Endothelial cell of umbilical vein (primary cell): Measurements from ENCODE around the gene CCND1. TPM values are rescaled to one million over a fixed set of nuclear protein-coding genes. Genes with fewer than 3 reads are reported as not detected.
A peak's percentile ranks its signal among the peaks of the same experiment; 100 is the strongest.

Experiments used
- BruUV-seq: library from RNA; stranded (reverse); fragments of 400-500 nt; replicated peaks from 2 replicates; lab custom pipeline; 2021; lab: Mats Ljungman, UMichigan
- CTCF ChIA-PET: fragments of 300-600, 350-600 bp; sonication (Branson Sonifier 250); formaldehyde crosslinking; loops from one replicate; lab custom pipeline; 2021; ENCODE audit warnings: antibody characterized with exemption, inconsistent platforms; lab: Charles Lee
- POLR2A ChIA-PET: fragments of 300-600, 350-600 bp; sonication (Branson Sonifier 250); formaldehyde crosslinking; loops from one replicate; lab custom pipeline; 2021; ENCODE audit warnings: antibody characterized with exemption, inconsistent platforms; lab: Charles Lee
- DNase-seq: peaks from one replicate; pipeline ENCODE4 v3.0.0-alpha.2; 2011; ENCODE audit warnings: low read depth, low spot score
- FAIRE-seq: peaks from 2 replicates; lab custom pipeline; 2011; peaks lifted over from hg19 to GRCh38; lab: Jason Lieb, UNC
- H2AFZ ChIP-seq: 2 replicates; pipeline ENCODE4 v1.6.0; 2012; ENCODE audit warnings: low read depth, low read length, control low read depth, inconsistent platforms
- H3K27ac ChIP-seq: 2 replicates; pipeline ENCODE4 v1.5.1; 2011; ENCODE audit warnings: low read depth, mild to moderate bottlenecking, control low read depth, low read length, moderate library complexity; ENCODE audit not compliant: insufficient read depth
- H3K27me3 ChIP-seq, 2 experiments: 2 replicates each; pipeline versions ENCODE4 v1.6.0 to v1.6.1; 2011; ENCODE audit warnings: low read length in 2 of 2, mixed read lengths in 1 of 2; ENCODE audit not compliant: control insufficient read depth in 2 of 2, insufficient read depth in 2 of 2
- H3K36me3 ChIP-seq, 2 experiments: 2 replicates in 1 of 2; 3 replicates in 1 of 2; pipeline ENCODE4 v1.5.1; 2011; ENCODE audit warnings: low read length in 2 of 2, mild to moderate bottlenecking in 1 of 2, moderate library complexity in 1 of 2; ENCODE audit not compliant: control insufficient read depth in 2 of 2, insufficient read depth in 2 of 2; ENCODE audit errors: extremely low read depth in 1 of 2
- H3K4me1 ChIP-seq: 3 replicates; pipeline ENCODE4 v1.5.1; 2011; ENCODE audit warnings: mild to moderate bottlenecking, low read length; ENCODE audit not compliant: control insufficient read depth, insufficient read depth; ENCODE audit errors: extremely low read depth
- H3K4me2 ChIP-seq: 2 replicates; pipeline ENCODE4 v1.6.1; 2011; ENCODE audit warnings: low read length, control low read depth, mixed read lengths; ENCODE audit not compliant: insufficient read depth
- H3K4me3 ChIP-seq, 3 experiments: fragments of 200-600 bp in 1 of 3; sonication (generic), shearing (Covaris generic) in 1 of 3; replicated peaks in 1 of 3; 2 replicates each; pipeline ENCODE4 v1.5.1; 2011 to 2016; ENCODE audit warnings: control low read depth in 3 of 3, low read length in 3 of 3, mild to moderate bottlenecking in 2 of 3, inconsistent platforms in 1 of 3, low read depth in 1 of 3, moderate library complexity in 1 of 3; ENCODE audit not compliant: insufficient read depth in 1 of 3
- H3K79me2 ChIP-seq: 2 replicates; pipeline ENCODE4 v1.6.0; 2012; ENCODE audit warnings: low read length, inconsistent platforms; ENCODE audit not compliant: control insufficient read depth, insufficient read depth
- H3K9ac ChIP-seq: replicated peaks from 2 replicates; pipeline ENCODE3; 2011; ENCODE audit warnings: low read length, control low read depth; ENCODE audit not compliant: insufficient read depth; ENCODE audit errors: extremely low read depth
- H3K9me1 ChIP-seq: replicated peaks from 3 replicates; pipeline ENCODE4 v1.6.0; 2011; ENCODE audit warnings: mild to moderate bottlenecking, low read length; ENCODE audit not compliant: control insufficient read depth, insufficient read depth; ENCODE audit errors: extremely low read depth
- H3K9me3 ChIP-seq: replicated peaks from 2 replicates; pipeline ENCODE4 v1.5.1; 2012; ENCODE audit warnings: low read length, inconsistent platforms; ENCODE audit not compliant: control insufficient read depth, insufficient read depth
- H4K20me1 ChIP-seq: replicated peaks from 2 replicates; pipeline ENCODE3; 2011; ENCODE audit warnings: mild to moderate bottlenecking, low read length; ENCODE audit not compliant: control insufficient read depth, insufficient read depth; ENCODE audit errors: extremely low read depth
- EZH2 ChIP-seq: IDR thresholded peaks from 2 replicates; pipeline ENCODE4 v1.6.1; 2012; ENCODE audit warnings: borderline replicate concordance, low read depth, mild to moderate bottlenecking, moderate library complexity, low read length, inconsistent platforms; ENCODE audit not compliant: severe bottlenecking
- FOS ChIP-seq: IDR thresholded peaks from 2 replicates; pipeline ENCODE4 v1.6.1; 2011; ENCODE audit warnings: mild to moderate bottlenecking, low read length, moderate library complexity, borderline replicate concordance; ENCODE audit not compliant: insufficient read depth
- GATA2 ChIP-seq: IDR thresholded peaks from 2 replicates; pipeline ENCODE4 v1.7.0; 2011; ENCODE audit warnings: low read depth, mild to moderate bottlenecking, moderate library complexity, mixed read lengths, low read length; ENCODE audit not compliant: insufficient read length, insufficient read depth
- JUN ChIP-seq: IDR thresholded peaks from 2 replicates; pipeline ENCODE4 v1.6.1; 2011; ENCODE audit warnings: borderline replicate concordance, low read depth; ENCODE audit not compliant: insufficient read length, insufficient read depth
- MYC ChIP-seq: IDR thresholded peaks from one replicate; pipeline ENCODE4 v1.6.1; 2011; ENCODE audit warnings: mild to moderate bottlenecking, low read depth, low read length
- POLR2A ChIP-seq: IDR thresholded peaks from 2 replicates; pipeline ENCODE4 v1.6.1; 2012; ENCODE audit warnings: low read depth, mild to moderate bottlenecking, control low read depth, low read length
- POLR2AphosphoS5 ChIP-seq: IDR thresholded peaks from 2 replicates; pipeline ENCODE4 v1.6.1; 2012; ENCODE audit warnings: low read depth, mild to moderate bottlenecking, control low read depth, low read length, moderate library complexity; ENCODE audit not compliant: insufficient read depth
- dilution Hi-C: fragments of 300-500 bp; cut with MboI; formaldehyde crosslinking; loops from one replicate; pipeline ENCODE4 v1.15.0; 2019; ENCODE audit warnings: low sequenced_read_pairs; ENCODE audit not compliant: extremely low pct_ligation_motif_present
- intact Hi-C: fragments of 100-400 bp; cut with micrococcal nuclease; formaldehyde crosslinking; loops from one replicate; pipeline ENCODE4 v1.10.0; 2022
- polyA plus RNA-seq, 4 experiments: library from polyadenylated mRNA; depleted of rRNA in 3 of 4; stranded (reverse) in 3 of 4; unstranded in 1 of 4; fragments of >200 nt; gene quantifications; 2 replicates each; pipeline versions ENCODE4 v1.2.1 to v1.2.3, GENCODE V29; 2011 to 2012; ENCODE audit warnings: missing spikeins in 1 of 4
- total RNA-seq: library from RNA; stranded (reverse); gene quantifications from 2 replicates; pipeline ENCODE4 v1.2.3, GENCODE V29; 2021
- TF ChIP-seq, protein P1 (sequence below): IDR thresholded peaks from 2 replicates; pipeline ENCODE4 v1.6.1; 2011; ENCODE audit not compliant: insufficient read depth, insufficient read length
- TF ChIP-seq, protein P2 (sequence below), 2 donors: IDR thresholded peaks; 1 replicate in 1 of 2; 2 replicates in 1 of 2; pipeline ENCODE4 v1.5.1; 2011; ENCODE audit warnings: low read length in 2 of 2, mild to moderate bottlenecking in 2 of 2, moderate library complexity in 2 of 2, control low read depth in 1 of 2, inconsistent platforms in 1 of 2, low read depth in 1 of 2; ENCODE audit not compliant: insufficient read depth in 1 of 2; ENCODE audit errors: extremely low read depth in 1 of 2

Gene CCND1
- total and polyA plus RNA-seq, 2 donors (not counting 3 experiments of a cell fraction or from before 2014, with no cell fraction given): 98.7 to 370 TPM

GRCh38 chr11:69637941-69638871, 2.8 kb upstream of the CCND1 start:
- no TSS peak for BruUV-seq
- H3K4me2 ChIP-seq: peak overlapping the region; percentile 91
- no peaks in the 10 kb centered on the region for H3K9me3 ChIP-seq
- POLR2A ChIA-PET: interaction anchor here (0.8 to 1.5 kb wide), 4 partner anchors 195 to 532 kb away, joined by 3 to 6 read pairs (median 4); no protein-coding TSS in a partner anchor
- H3K27me3 ChIP-seq: no peaks in the 10 kb centered on the region
- no peaks in the 10 kb centered on the region for H3K36me3 ChIP-seq
- DNase-seq (peak; percentile 72), FAIRE-seq (peak; percentile 18)
- peak overlapping the region; percentile 78 for H2AFZ ChIP-seq
- TF ChIP-seq EZH2 (no peak), JUN (no peak), FOS (no peak), POLR2AphosphoS5 (peak; percentile 18), MYC (no peak), POLR2A (no peak), GATA2 (no peak)
- TF ChIP-seq, protein P1, sequence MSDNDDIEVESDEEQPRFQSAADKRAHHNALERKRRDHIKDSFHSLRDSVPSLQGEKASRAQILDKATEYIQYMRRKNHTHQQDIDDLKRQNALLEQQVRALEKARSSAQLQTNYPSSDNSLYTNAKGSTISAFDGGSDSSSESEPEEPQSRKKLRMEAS: peak; percentile 36
- TF ChIP-seq, protein P2, sequence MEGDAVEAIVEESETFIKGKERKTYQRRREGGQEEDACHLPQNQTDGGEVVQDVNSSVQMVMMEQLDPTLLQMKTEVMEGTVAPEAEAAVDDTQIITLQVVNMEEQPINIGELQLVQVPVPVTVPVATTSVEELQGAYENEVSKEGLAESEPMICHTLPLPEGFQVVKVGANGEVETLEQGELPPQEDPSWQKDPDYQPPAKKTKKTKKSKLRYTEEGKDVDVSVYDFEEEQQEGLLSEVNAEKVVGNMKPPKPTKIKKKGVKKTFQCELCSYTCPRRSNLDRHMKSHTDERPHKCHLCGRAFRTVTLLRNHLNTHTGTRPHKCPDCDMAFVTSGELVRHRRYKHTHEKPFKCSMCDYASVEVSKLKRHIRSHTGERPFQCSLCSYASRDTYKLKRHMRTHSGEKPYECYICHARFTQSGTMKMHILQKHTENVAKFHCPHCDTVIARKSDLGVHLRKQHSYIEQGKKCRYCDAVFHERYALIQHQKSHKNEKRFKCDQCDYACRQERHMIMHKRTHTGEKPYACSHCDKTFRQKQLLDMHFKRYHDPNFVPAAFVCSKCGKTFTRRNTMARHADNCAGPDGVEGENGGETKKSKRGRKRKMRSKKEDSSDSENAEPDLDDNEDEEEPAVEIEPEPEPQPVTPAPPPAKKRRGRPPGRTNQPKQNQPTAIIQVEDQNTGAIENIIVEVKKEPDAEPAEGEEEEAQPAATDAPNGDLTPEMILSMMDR (IDR thresholded peaks at IDR 0.05; ENCODE audit: extremely low read depth in 1 of 2, insufficient read depth in 1 of 2, low read depth in 1 of 2, low read length in 2 of 2): no peak
- H4K20me1 ChIP-seq: no peaks in the 10 kb centered on the region
- intact Hi-C loops: loop anchor here (2.0 kb wide), 1 partner anchor 273 kb away; no protein-coding TSS in a partner anchor
- H3K4me3 ChIP-seq: peak overlapping the region; percentile 31 to 58 (median 42)
- H3K27ac ChIP-seq: peak overlapping the region; percentile 92
- peak overlapping the region; percentile 93 for H3K9ac ChIP-seq
- H3K4me1 ChIP-seq: peaks cover 28% of the 10 kb centered on the region
- H3K79me2 ChIP-seq: peaks cover 31% of the 10 kb centered on the region
- CTCF ChIA-PET: interaction anchor here (0.9 to 2.8 kb wide), 11 partner anchors 32 to 537 kb away, joined by 3 to 21 read pairs (median 6); partner anchors contain the start of gene MYEOV
- H3K9me1 ChIP-seq: no peaks in the 10 kb centered on the region
- dilution Hi-C loops: no loop called here
